ENCODE results near the gene RAB5IF.

Gene RAB5IF

DNA sequence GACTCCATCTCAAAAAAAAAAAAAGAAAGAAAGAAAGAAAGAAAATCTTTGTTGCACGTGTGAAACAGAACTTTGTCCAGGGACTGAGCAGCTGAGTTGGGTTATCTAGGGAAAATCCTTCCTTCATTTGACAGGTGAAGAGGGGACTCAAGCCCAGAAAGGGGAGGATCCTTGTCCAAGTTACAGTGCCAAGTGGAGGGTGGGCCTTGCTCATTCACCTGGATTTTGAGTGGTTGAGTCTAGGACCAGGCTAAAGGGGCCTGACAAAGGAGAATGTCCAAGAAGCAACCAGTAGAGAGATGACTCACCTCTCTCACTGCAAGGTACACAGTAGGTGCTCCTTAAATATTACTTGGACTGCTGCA is 29.5 kb upstream of the RAB5IF start:
- no peak for TF ChIP-seq ZNF274 (IDR thresholded peaks at IDR 0.05; ENCODE audit: low read depth, low read length)
- H3K4me3 ChIP-seq (ENCODE audit: low read length) = no peak overlapping the region; the same call in 1 of the 2 replicates

- TF ChIP-seq ZNF274 (IDR thresholded peaks at IDR 0.05; ENCODE audit: low read depth, low read length) = no peak
- no peak overlapping the region for H3K4me3 ChIP-seq (ENCODE audit: low read length)
These were observed 27.1 kb upstream of the RAB5IF start for GRCh38 chr20:36578356-36579041.

- TF ChIP-seq ZNF274 (IDR thresholded peaks at IDR 0.05; ENCODE audit: low read depth, low read length) = no peak
- no peak overlapping the region for H3K4me3 ChIP-seq (ENCODE audit: low read length)
These were observed 25.5 kb upstream of the RAB5IF start for GRCh38 chr20:36579996-36580545.

- no peak for TF ChIP-seq ZNF274 (IDR thresholded peaks at IDR 0.05; ENCODE audit: low read depth, low read length)
- H3K4me3 ChIP-seq (ENCODE audit: low read length) = no peak overlapping the region
These were observed 23.3 kb upstream of the RAB5IF start for GRCh38 chr20:36582322-36582721.

GRCh38 chr20:36582821-36583220 is 22.8 kb upstream of the RAB5IF start:
- no peak overlapping the region for H3K4me3 ChIP-seq (ENCODE audit: low read length)
- no peak for TF ChIP-seq ZNF274 (IDR thresholded peaks at IDR 0.05; ENCODE audit: low read depth, low read length)

- TF ChIP-seq ZNF274 (IDR thresholded peaks at IDR 0.05; ENCODE audit: low read depth, low read length) = no peak
- H3K4me3 ChIP-seq (ENCODE audit: low read length) = no peak overlapping the region
These were observed 21.5 kb upstream of the RAB5IF start for GRCh38 chr20:36584018-36584481.

GRCh38 chr20:36585410-36586125 is 20.0 kb upstream of the RAB5IF start:
- no peak for TF ChIP-seq ZNF274 (IDR thresholded peaks at IDR 0.05; ENCODE audit: low read depth, low read length)
- H3K4me3 ChIP-seq (ENCODE audit: low read length) = no peak overlapping the region

GRCh38 chr20:36587388-36588070 is 18.1 kb upstream of the RAB5IF start:
- no peak overlapping the region for H3K4me3 ChIP-seq (ENCODE audit: low read length)

DNA sequence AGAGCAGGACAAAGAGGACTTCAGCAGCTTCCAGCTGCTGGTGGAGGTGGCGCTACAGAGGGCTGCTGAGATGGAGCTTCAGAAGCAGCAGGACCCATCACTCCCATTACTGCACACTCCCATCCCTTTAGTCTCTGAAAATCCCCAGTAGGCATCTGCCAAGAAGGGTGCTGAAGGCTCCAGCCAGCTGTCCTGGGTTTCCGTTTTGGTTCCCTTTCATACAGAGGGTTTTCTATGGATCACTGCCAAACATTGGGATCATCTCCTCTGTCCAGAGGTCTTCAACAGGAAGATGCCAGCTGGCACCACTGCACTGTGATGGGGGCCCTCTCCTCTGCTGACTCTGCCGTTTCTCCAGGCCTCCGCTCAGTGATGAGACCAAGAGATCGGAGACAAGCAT is 14.3 kb upstream of the RAB5IF start:
- no peak for TF ChIP-seq ZNF274 (IDR thresholded peaks at IDR 0.05; ENCODE audit: low read depth, low read length)
- no peak overlapping the region for H3K4me3 ChIP-seq (ENCODE audit: low read length)

More at GRCh38 chr20:36587388-36588070, 18.1 kb upstream of the RAB5IF start:
- TF ChIP-seq ZNF274 (IDR thresholded peaks at IDR 0.05; ENCODE audit: low read depth, low read length) = no peak

DNA sequence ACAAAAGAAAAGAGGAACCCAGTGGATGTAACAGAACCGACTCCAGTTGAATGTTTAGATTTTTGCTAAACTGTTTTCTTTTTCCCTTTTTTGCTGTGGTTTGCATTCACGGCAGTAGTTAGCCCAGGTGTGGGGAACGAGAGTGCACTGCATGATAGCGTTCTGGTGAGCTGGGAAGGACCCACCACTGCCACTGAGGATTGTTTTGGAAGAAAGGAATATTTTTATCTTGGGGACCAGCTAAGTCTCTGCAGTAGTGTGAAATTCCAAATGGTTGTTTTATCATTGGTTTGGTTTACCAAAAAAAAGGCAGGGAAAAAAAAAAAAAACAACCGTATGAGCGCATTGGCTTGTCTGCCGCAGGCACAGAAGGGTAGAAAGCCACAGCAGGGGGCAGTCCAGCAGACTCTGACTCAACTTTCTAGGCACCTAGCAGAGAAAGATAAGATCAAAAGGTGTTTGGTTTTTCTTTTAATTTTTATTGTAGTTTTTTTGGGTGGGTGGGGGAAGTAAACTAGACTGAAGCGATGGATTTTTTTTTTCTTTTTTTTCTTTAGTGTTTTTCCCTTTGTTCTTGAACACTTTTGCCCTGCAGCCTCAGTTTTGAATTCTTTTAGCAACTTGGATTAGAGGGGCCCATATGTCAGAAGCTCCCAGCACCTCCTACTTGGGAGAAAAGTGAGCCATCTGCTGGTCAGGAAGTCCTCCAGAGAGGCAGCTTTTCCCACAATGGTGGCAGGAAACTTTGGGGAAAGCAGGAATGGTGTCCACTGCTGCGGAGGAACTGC is 13.5 kb upstream of the RAB5IF start:
- no peak for TF ChIP-seq ZNF274 (IDR thresholded peaks at IDR 0.05; ENCODE audit: low read depth, low read length)
- no peak overlapping the region for H3K4me3 ChIP-seq (ENCODE audit: low read length)

DNA sequence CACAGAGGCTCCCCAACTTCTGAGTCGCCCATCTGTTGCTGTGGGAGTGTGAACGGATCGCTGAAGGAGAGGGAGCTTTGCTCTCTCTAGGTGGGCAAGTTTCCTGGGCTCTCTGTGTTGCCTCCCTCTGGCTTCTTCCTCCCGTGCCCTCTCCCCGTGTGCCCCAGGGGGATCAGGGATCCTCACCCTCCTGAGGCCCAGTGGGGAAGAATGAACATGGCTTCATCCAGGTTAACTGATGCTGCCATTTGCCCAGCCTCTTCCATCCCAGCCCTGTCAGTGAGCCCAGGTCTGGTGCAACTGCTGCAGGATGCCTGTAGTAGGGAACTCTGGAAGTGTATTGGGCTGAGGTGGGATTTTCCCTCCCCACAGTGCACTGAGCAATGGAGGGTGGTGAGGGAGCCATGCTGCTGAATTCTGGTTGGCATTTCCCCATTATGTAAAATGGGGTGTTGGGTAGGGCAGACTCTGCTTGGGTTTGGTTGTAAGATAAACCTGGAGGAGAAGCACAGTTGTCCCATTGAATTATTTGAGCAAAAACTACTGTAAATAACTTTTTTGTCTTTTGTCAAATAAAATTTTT is 12.1 kb upstream of the RAB5IF start:
- no peak for TF ChIP-seq ZNF274 (IDR thresholded peaks at IDR 0.05; ENCODE audit: low read depth, low read length)
- H3K4me3 ChIP-seq (ENCODE audit: low read length) = no peak overlapping the region

GRCh38 chr20:36599912-36600345 is 5.7 kb upstream of the RAB5IF start:
- no peak for TF ChIP-seq ZNF274 (IDR thresholded peaks at IDR 0.05; ENCODE audit: low read depth, low read length)
- H3K4me3 ChIP-seq (ENCODE audit: low read length) = no peak overlapping the region

GRCh38 chr20:36601540-36601939 is 4.0 kb upstream of the RAB5IF start:
- H3K4me3 ChIP-seq (ENCODE audit: low read length) = no peak overlapping the region
- TF ChIP-seq ZNF274 (IDR thresholded peaks at IDR 0.05; ENCODE audit: low read depth, low read length) = no peak

Measured in GM08714 (cell line).